ENCODE data around the gene MED27. TPM values are rescaled to one million over a fixed set of nuclear protein-coding genes. Genes with fewer than 3 reads are reported as not detected.

Gene MED27
- total and polyA plus RNA-seq, 8 donors = 3.2 to 11.7 (median 5.8) TPM

DNA sequence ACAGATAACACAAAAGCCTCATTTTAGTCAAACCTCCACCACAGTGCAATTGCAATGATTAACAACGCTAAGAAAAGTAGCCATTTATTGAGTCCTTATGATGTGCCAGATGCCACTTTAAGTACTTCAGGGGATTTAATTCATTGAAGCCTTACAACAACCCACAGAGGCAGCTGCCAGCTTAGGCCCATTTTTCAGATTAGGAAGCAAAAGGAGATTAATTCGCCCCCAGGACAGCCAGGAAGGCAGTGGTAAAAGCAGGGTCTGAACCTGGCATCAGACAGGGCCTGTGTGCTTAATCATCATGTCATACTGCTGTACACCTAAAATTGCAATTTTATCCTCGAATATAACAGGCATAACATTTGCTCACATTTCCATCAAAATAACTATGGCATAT is 23.9 kb downstream of the MED27 start:
- H3K27me3 ChIP-seq = no peaks in the 10 kb centered on the region
- no peak overlapping the region for H3K27ac ChIP-seq
- ATAC-seq (no peak), DNase-seq (no peak), FAIRE-seq (no peak)
- no peak overlapping the region for H3K4me3 ChIP-seq
- intact Hi-C loops (cut with DNase I) = no loop called here
- no peaks in the 10 kb centered on the region for H3K36me3 ChIP-seq
- H3K4me1 ChIP-seq = no peaks in the 10 kb centered on the region
- TF ChIP-seq, protein P1, sequence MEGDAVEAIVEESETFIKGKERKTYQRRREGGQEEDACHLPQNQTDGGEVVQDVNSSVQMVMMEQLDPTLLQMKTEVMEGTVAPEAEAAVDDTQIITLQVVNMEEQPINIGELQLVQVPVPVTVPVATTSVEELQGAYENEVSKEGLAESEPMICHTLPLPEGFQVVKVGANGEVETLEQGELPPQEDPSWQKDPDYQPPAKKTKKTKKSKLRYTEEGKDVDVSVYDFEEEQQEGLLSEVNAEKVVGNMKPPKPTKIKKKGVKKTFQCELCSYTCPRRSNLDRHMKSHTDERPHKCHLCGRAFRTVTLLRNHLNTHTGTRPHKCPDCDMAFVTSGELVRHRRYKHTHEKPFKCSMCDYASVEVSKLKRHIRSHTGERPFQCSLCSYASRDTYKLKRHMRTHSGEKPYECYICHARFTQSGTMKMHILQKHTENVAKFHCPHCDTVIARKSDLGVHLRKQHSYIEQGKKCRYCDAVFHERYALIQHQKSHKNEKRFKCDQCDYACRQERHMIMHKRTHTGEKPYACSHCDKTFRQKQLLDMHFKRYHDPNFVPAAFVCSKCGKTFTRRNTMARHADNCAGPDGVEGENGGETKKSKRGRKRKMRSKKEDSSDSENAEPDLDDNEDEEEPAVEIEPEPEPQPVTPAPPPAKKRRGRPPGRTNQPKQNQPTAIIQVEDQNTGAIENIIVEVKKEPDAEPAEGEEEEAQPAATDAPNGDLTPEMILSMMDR (IDR thresholded peaks at IDR 0.05) = no peak
- WGBS, 2 donors = 70 to 71% methylated on average over 3 of the region's 3 CpGs
- H3K9me3 ChIP-seq = no peaks in the 10 kb centered on the region

DNA sequence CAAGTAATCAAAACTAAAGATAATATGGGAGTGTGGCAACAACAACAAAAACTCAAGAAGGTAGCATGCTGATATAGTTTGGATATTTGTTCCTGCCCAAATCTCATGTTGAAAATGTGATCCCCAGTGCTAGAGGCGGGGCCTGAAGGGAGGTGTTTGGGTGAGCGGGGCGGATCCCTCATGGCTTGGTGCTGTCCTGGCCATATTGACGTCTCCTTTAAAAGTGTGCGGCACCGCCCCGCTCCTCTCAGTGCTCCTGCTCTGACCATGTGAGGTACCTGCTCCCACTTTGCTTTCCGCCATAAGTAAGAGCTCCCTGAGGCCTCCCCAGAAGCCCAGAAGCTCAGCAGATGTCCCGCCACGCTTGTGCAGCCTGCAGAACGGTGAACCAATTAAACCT is 25.6 kb downstream of the MED27 start:
- H3K36me3 ChIP-seq = no peaks in the 10 kb centered on the region
- ATAC-seq = no peak
- no peaks in the 10 kb centered on the region for H3K27me3 ChIP-seq
- H3K4me1 ChIP-seq = no peaks in the 10 kb centered on the region
- no peak overlapping the region for H3K4me3 ChIP-seq
- FAIRE-seq = no peak
- no peaks in the 10 kb centered on the region for H3K9me3 ChIP-seq
- H3K27ac ChIP-seq = no peak overlapping the region
- intact Hi-C loops (cut with DNase I) = no loop called here
- TF ChIP-seq, protein P1 (IDR thresholded peaks at IDR 0.05) = no peak
- no peak for DNase-seq
- WGBS, 2 donors = 95 to 97% methylated on average over 11 of the region's 11 CpGs

DNA sequence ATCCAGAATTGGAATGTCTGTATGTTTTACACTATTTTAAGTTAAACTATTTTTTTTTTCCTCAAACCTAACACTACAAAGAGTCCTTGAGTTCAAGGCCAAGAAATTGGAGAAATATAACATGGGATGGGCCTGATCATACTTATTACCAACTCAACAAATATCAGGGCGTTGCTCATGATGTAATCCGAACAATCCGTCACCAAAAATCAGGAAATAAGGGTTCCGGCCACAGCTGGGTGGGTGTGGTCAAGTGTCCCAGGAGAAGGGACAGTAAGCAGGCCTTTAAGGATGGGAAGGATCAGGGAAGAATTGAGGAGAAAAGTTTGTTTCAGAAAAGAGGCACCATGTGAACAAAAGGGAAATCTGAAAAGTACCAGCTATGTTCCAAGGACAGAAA is 29.8 kb downstream of the MED27 start:
- no peak overlapping the region for H3K4me3 ChIP-seq
- no peak overlapping the region for H3K27ac ChIP-seq
- ATAC-seq (no peak), DNase-seq (no peak), FAIRE-seq (no peak)
- H3K36me3 ChIP-seq = no peaks in the 10 kb centered on the region
- H3K9me3 ChIP-seq = no peaks in the 10 kb centered on the region
- intact Hi-C loops (cut with DNase I) = no loop called here
- no peaks in the 10 kb centered on the region for H3K27me3 ChIP-seq
- TF ChIP-seq, protein P1 (IDR thresholded peaks at IDR 0.05) = no peak
- H3K4me1 ChIP-seq = peaks cover 0 to 4% (median 0%) of the 10 kb centered on the region in 3 donors
- 81 to 97% methylated on average over 4 of the region's 4 CpGs for WGBS, 2 donors

DNA sequence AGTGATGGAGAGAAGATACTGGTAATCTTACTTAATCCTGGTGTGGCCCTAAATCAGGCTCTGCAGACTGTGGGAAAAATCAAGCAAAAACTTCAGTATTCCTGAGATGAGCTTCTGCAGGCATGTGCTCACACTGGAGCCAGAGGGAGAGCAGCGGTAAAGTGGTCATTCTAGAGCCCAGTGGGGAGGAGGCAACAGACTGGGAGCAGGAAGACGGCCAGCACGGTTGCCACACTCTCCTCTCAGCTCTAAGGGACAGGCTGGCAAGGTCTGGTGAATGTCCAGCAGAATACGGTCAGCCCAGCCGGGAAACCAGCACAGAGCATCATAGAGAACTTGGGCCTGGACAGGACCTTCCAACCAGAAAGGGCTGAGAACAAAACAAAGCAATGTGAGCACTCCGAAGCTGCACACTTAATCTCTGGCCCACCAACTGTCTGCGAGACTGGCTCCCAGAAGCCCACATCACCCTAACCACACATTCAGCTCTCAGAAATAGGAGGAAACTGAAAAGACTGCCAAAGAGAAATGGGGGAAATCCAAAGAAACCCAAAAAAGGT is 30.3 kb downstream of the MED27 start:
- no peaks in the 10 kb centered on the region for H3K36me3 ChIP-seq
- H3K27ac ChIP-seq = no peak overlapping the region
- peak in 1 of 4 donors; percentile 49 for ATAC-seq
- no peak overlapping the region for H3K4me3 ChIP-seq
- H3K27me3 ChIP-seq = no peaks in the 10 kb centered on the region
- intact Hi-C loops (cut with DNase I) = no loop called here
- no peaks in the 10 kb centered on the region for H3K9me3 ChIP-seq
- 85 to 97% methylated on average over 7 of the region's 7 CpGs for WGBS, 2 donors
- no peak for DNase-seq
- TF ChIP-seq, protein P1 (IDR thresholded peaks at IDR 0.05) = no peak
- H3K4me1 ChIP-seq = peaks cover 0 to 4% (median 0%) of the 10 kb centered on the region in 3 donors
- no peak for FAIRE-seq

DNA sequence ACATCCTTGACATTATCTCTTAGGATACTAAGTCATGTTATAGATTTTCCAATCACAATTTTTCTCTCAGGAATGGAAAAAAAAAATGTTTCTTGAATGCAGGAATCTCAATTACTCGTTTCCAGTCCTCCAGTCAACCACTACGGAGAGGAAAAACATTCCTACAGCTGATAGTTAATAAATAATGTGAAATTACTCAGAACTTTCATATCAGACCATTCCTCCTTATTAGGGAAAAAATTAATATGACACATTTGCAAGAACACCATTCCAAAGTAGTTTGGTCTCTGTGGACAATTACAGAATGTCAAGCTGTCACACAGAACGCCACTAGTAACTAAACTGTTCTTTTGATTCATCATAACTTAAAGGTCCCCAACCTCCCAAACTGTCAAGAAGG is 31.5 kb downstream of the MED27 start:
- Histone ChIP-seq H3K9me3 (no peaks in the 10 kb centered on the region), H3K4me1 (peaks cover 0 to 4% (median 0%) of the 10 kb centered on the region in 3 donors), H3K4me3 (no peak overlapping the region), H3K27ac (no peak overlapping the region), H3K27me3 (no peaks in the 10 kb centered on the region), H3K36me3 (no peaks in the 10 kb centered on the region)
- intact Hi-C loops (cut with DNase I) = no loop called here
- no peak for DNase-seq
- FAIRE-seq = no peak
- TF ChIP-seq, protein P1 (IDR thresholded peaks at IDR 0.05) = no peak
- ATAC-seq = no peak
- WGBS, 2 donors = 76 to 79% methylated on average over 3 of the region's 3 CpGs

Measured in pancreas (tissue), 10 donors.